ENCODE data around the gene TIPARP. TPM values are rescaled to one million over a fixed set of nuclear protein-coding genes. Genes with fewer than 3 reads are reported as not detected.
A peak's percentile ranks its signal among the peaks of the same experiment; 100 is the strongest.

TIPARP gene
- total and polyA plus RNA-seq, 5 donors from 2014 or later: 11.5 to 120 (median 22.5) TPM

DNA sequence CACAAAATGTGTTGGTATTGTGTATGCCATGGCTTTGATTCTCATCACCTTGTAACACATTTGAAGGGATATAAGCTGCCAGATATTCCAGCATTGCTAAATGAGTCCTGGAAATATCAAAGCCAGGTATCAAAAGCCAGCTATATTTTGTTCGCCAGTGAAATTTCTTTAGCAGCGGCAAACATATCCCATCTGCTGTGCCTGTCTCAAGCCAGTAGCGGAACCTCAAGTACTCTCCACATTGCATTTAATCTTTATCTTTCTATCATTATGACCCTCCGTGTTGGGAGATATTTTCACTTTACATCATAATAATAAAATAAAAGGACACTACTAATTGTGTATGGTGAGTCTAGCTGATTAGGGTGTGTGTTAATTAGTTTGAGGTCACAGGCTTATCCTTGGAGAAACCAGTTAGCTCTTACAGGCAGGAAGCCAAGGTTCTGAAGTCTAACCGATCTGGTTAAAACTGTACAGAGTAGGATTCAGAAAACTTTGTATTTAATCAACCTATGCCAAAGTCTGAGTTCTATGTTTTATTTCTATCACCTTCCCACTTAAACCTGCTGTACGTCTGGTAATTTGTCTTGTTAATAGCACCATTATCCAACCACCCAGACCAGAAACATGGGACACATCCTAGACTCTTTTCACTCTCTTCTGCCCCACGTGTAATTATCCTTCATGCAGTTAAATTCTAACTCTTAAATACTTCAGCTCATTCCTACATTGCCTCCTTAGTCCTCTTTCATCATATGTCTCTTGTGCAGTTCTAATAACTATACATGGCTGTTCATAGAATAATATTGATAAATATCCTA lies 14.5 kb downstream of the TIPARP start:
- ATAC-seq (ENCODE audit: low read depth in 2 of 2) (no peak), DNase-seq (no peak)
- Histone ChIP-seq H3K27ac (ENCODE audit: insufficient read depth, low read length, poor library complexity, severe bottlenecking) (no peak overlapping the region), H3K9me3 (ENCODE audit: control insufficient read depth in 2 of 2, low read length in 2 of 2) (no peaks in the 10 kb centered on the region), H3K4me3 (ENCODE audit: low read depth, low read length) (peak overlapping the region; percentile 20), H3K4me1 (ENCODE audit: control insufficient read depth, insufficient read depth, low read length, poor library complexity, severe bottlenecking) (peaks cover 60% of the 10 kb centered on the region), H3K27me3 (ENCODE audit: control insufficient read depth, insufficient read depth, low read length) (no peaks in the 10 kb centered on the region), H3K36me3 (ENCODE audit: control insufficient read depth, insufficient read depth, low read length) (peaks cover 10% of the 10 kb centered on the region)
- Mint-ChIP-seq H3K36me3 (peaks cover 15% of the 10 kb centered on the region), H3K4me3 (peak overlapping the region in 1 of 4 donors; percentile 9), H3K4me1 (peaks cover 53 to 78% (median 67%) of the 10 kb centered on the region in 4 donors), H3K27ac (peak overlapping the region in 1 of 3 donors; percentile 0), H3K27me3 (peaks cover 4% of the 10 kb centered on the region), H3K9me3 (no peaks in the 10 kb centered on the region)

- Histone ChIP-seq H3K4me3 (ENCODE audit: low read depth, low read length) (peak overlapping the region; percentile 38), H3K4me1 (ENCODE audit: control insufficient read depth, insufficient read depth, low read length, poor library complexity, severe bottlenecking) (peaks cover 56% of the 10 kb centered on the region), H3K27ac (ENCODE audit: insufficient read depth, low read length, poor library complexity, severe bottlenecking) (no peak overlapping the region), H3K27me3 (ENCODE audit: control insufficient read depth, insufficient read depth, low read length) (no peaks in the 10 kb centered on the region), H3K36me3 (ENCODE audit: control insufficient read depth, insufficient read depth, low read length) (peaks cover 18% of the 10 kb centered on the region), H3K9me3 (ENCODE audit: control insufficient read depth in 2 of 2, low read length in 2 of 2) (no peaks in the 10 kb centered on the region)
- H3K9me3 Mint-ChIP-seq: no peaks in the 10 kb centered on the region
- no peak overlapping the region for H3K27ac Mint-ChIP-seq
- peaks cover 18% of the 10 kb centered on the region for H3K36me3 Mint-ChIP-seq
- DNase-seq (no peak), ATAC-seq (ENCODE audit: low read depth in 2 of 2) (no peak)
- H3K4me1 Mint-ChIP-seq: peaks cover 57 to 71% (median 63%) of the 10 kb centered on the region in 4 donors
- peak overlapping the region in 1 of 4 donors; percentile 9 for H3K4me3 Mint-ChIP-seq
- peaks cover 4% of the 10 kb centered on the region for H3K27me3 Mint-ChIP-seq
These were observed 15.2 kb downstream of the TIPARP start for GRCh38 chr3:156689608-156690007.

GRCh38 chr3:156691920-156692319 lies 17.5 kb downstream of the TIPARP start:
- Histone ChIP-seq H3K27me3 (ENCODE audit: control insufficient read depth, insufficient read depth, low read length) (no peaks in the 10 kb centered on the region), H3K4me1 (ENCODE audit: control insufficient read depth, insufficient read depth, low read length, poor library complexity, severe bottlenecking) (peaks cover 35% of the 10 kb centered on the region), H3K36me3 (ENCODE audit: control insufficient read depth, insufficient read depth, low read length) (peaks cover 39% of the 10 kb centered on the region), H3K9me3 (ENCODE audit: control insufficient read depth in 2 of 2, low read length in 2 of 2) (no peaks in the 10 kb centered on the region), H3K4me3 (ENCODE audit: low read depth, low read length) (no peak overlapping the region), H3K27ac (ENCODE audit: insufficient read depth, low read length, poor library complexity, severe bottlenecking) (no peak overlapping the region)
- ATAC-seq (ENCODE audit: low read depth in 2 of 2) (no peak), DNase-seq (no peak)
- Mint-ChIP-seq H3K27ac (no peak overlapping the region), H3K4me3 (no peak overlapping the region), H3K9me3 (no peaks in the 10 kb centered on the region), H3K27me3 (peaks cover 4% of the 10 kb centered on the region), H3K36me3 (peaks cover 28% of the 10 kb centered on the region), H3K4me1 (peaks cover 44 to 52% (median 46%) of the 10 kb centered on the region in 4 donors)

DNA sequence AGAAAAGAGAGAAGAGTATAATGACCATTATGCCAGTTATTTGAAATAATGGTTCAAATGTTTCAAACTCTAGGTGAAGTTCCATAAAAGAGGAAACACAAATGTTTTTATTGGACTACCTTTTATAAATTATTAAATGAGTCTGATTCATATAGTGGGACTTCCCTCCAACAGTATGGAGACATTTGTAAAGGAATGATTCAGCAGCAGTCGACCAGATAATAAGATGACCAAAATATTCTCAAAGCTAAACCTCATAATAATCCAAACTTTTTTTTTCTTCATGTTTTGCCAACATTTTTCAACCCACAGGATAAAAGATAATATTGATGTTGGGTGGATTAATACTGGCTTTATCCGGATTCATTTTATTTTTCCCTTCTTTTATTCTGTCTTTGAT lies 18.8 kb downstream of the TIPARP start:
- Histone ChIP-seq H3K27ac (ENCODE audit: insufficient read depth, low read length, poor library complexity, severe bottlenecking) (no peak overlapping the region), H3K4me1 (ENCODE audit: control insufficient read depth, insufficient read depth, low read length, poor library complexity, severe bottlenecking) (peaks cover 30% of the 10 kb centered on the region), H3K36me3 (ENCODE audit: control insufficient read depth, insufficient read depth, low read length) (peaks cover 50% of the 10 kb centered on the region), H3K9me3 (ENCODE audit: control insufficient read depth in 2 of 2, low read length in 2 of 2) (no peaks in the 10 kb centered on the region), H3K4me3 (ENCODE audit: low read depth, low read length) (no peak overlapping the region), H3K27me3 (ENCODE audit: control insufficient read depth, insufficient read depth, low read length) (no peaks in the 10 kb centered on the region)
- ATAC-seq (ENCODE audit: low read depth in 2 of 2) (no peak), DNase-seq (no peak)
- Mint-ChIP-seq H3K9me3 (no peaks in the 10 kb centered on the region), H3K4me3 (no peak overlapping the region), H3K27ac (no peak overlapping the region), H3K36me3 (peaks cover 37% of the 10 kb centered on the region), H3K27me3 (no peaks in the 10 kb centered on the region), H3K4me1 (peaks cover 39 to 48% (median 43%) of the 10 kb centered on the region in 4 donors)

- DNase-seq: no peak
- H3K27me3 Mint-ChIP-seq: no peaks in the 10 kb centered on the region
- no peak for ATAC-seq (ENCODE audit: low read depth in 2 of 2)
- peaks cover 39% of the 10 kb centered on the region for H3K36me3 Mint-ChIP-seq
- H3K36me3 ChIP-seq (ENCODE audit: control insufficient read depth, insufficient read depth, low read length): peaks cover 47% of the 10 kb centered on the region
- H3K27ac Mint-ChIP-seq: no peak overlapping the region
- no peaks in the 10 kb centered on the region for H3K9me3 Mint-ChIP-seq
- H3K9me3 ChIP-seq (ENCODE audit: control insufficient read depth in 2 of 2, low read length in 2 of 2): no peaks in the 10 kb centered on the region
- H3K4me1 Mint-ChIP-seq: peaks cover 31 to 48% (median 40%) of the 10 kb centered on the region in 4 donors
- H3K27me3 ChIP-seq (ENCODE audit: control insufficient read depth, insufficient read depth, low read length): no peaks in the 10 kb centered on the region
- no peak overlapping the region for H3K27ac ChIP-seq (ENCODE audit: insufficient read depth, low read length, poor library complexity, severe bottlenecking)
- H3K4me3 Mint-ChIP-seq: no peak overlapping the region
- peaks cover 19% of the 10 kb centered on the region for H3K4me1 ChIP-seq (ENCODE audit: control insufficient read depth, insufficient read depth, low read length, poor library complexity, severe bottlenecking)
- H3K4me3 ChIP-seq (ENCODE audit: low read depth, low read length): no peak overlapping the region
These were observed 20.1 kb downstream of the TIPARP start for GRCh38 chr3:156694536-156694935.

DNA sequence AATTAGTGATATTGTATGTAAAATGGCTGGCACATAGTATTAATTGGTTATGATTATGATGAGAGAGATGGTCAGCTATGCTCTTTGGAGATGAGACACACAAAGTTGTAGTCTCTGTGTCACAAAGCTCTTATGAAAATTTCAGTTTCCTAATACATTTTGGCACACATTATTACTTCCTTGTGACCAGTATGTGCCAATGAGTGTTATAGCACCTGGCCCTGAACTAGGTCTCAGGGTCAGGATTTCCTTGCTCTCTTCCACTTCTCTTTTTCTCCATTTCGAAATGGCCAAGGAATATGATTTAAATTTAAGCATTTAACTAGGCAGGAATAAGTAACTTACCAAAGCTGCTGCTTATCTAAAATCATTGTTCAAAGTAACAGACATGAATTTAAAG lies 28.0 kb downstream of the TIPARP start:
- no peak for ATAC-seq (ENCODE audit: low read depth in 2 of 2)
- Histone ChIP-seq H3K27ac (ENCODE audit: insufficient read depth, low read length, poor library complexity, severe bottlenecking) (no peak overlapping the region), H3K9me3 (ENCODE audit: control insufficient read depth in 2 of 2, low read length in 2 of 2) (no peaks in the 10 kb centered on the region), H3K4me1 (ENCODE audit: control insufficient read depth, insufficient read depth, low read length, poor library complexity, severe bottlenecking) (no peaks in the 10 kb centered on the region), H3K4me3 (ENCODE audit: low read depth, low read length) (no peak overlapping the region), H3K27me3 (ENCODE audit: control insufficient read depth, insufficient read depth, low read length) (no peaks in the 10 kb centered on the region), H3K36me3 (ENCODE audit: control insufficient read depth, insufficient read depth, low read length) (peaks cover 53% of the 10 kb centered on the region)
- no peak overlapping the region for H3K4me3 Mint-ChIP-seq
- DNase-seq: no peak
- H3K4me1 Mint-ChIP-seq: peaks cover 10 to 34% (median 21%) of the 10 kb centered on the region in 4 donors
- peaks cover 47% of the 10 kb centered on the region for H3K36me3 Mint-ChIP-seq
- H3K27ac Mint-ChIP-seq: peak overlapping the region in 1 of 3 donors; percentile 66
- no peaks in the 10 kb centered on the region for H3K9me3 Mint-ChIP-seq
- H3K27me3 Mint-ChIP-seq: no peaks in the 10 kb centered on the region

DNA sequence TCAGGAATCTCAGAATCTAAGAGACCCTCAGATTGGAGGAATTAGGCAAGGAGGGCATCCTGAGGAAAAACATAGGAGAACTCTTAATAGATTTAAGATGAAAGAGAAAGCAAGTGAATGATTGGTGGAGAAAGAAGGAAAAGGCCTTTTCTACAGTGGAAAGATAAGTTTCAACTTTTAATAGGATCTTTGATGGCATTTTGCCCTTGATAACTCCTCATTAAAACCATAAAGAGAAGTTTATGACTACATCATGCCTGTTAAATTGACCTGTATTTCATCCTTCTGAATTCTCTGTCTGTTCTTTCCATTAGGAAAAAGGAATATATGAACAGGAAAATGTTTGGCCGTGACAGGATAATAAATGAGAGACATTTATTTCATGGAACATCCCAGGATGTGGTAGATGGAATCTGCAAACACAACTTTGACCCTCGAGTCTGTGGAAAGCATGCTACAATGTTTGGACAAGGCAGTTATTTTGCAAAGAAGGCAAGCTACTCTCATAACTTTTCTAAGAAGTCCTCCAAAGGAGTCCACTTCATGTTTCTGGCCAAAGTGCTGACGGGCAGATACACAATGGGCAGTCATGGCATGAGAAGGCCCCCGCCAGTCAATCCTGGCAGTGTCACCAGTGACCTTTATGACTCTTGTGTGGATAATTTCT lies 30.1 kb downstream of the TIPARP start:
- H3K4me3 ChIP-seq (ENCODE audit: low read depth, low read length): no peak overlapping the region

More for the DNA sequence above, 30.1 kb downstream of the TIPARP start:
- H3K9me3 ChIP-seq (ENCODE audit: control insufficient read depth in 2 of 2, low read length in 2 of 2): no peaks in the 10 kb centered on the region
- H3K27me3 Mint-ChIP-seq: no peaks in the 10 kb centered on the region
- H3K27ac Mint-ChIP-seq: no peak overlapping the region
- no peaks in the 10 kb centered on the region for H3K27me3 ChIP-seq (ENCODE audit: control insufficient read depth, insufficient read depth, low read length)
- no peak overlapping the region for H3K27ac ChIP-seq (ENCODE audit: insufficient read depth, low read length, poor library complexity, severe bottlenecking)
- peaks cover 48% of the 10 kb centered on the region for H3K36me3 ChIP-seq (ENCODE audit: control insufficient read depth, insufficient read depth, low read length)
- no peaks in the 10 kb centered on the region for H3K4me1 ChIP-seq (ENCODE audit: control insufficient read depth, insufficient read depth, low read length, poor library complexity, severe bottlenecking)
- H3K9me3 Mint-ChIP-seq: no peaks in the 10 kb centered on the region
- H3K4me3 Mint-ChIP-seq: peak overlapping the region in 1 of 4 donors; percentile 21
- ATAC-seq (ENCODE audit: low read depth in 2 of 2) (no peak), DNase-seq (no peak)
- H3K36me3 Mint-ChIP-seq: peaks cover 40% of the 10 kb centered on the region
- H3K4me1 Mint-ChIP-seq: peaks cover 8 to 21% (median 11%) of the 10 kb centered on the region in 4 donors

Data from CD4-positive, CD25-positive, alpha-beta regulatory T cell (primary cell).